Endothelial cell of umbilical vein (primary cell): ENCODE data around the gene SLC25A31. TPM values are rescaled to one million over a fixed set of nuclear protein-coding genes. Genes with fewer than 3 reads are reported as not detected.

Experiments
- BruUV-seq: library from RNA; stranded (reverse); fragments of 400-500 nt; replicated peaks from 2 replicates; lab custom pipeline; 2021; lab: Mats Ljungman, UMichigan
- CTCF ChIA-PET: fragments of 300-600, 350-600 bp; sonication (Branson Sonifier 250); formaldehyde crosslinking; loops from one replicate; lab custom pipeline; 2021; ENCODE audit warnings: antibody characterized with exemption, inconsistent platforms; lab: Charles Lee
- POLR2A ChIA-PET: fragments of 300-600, 350-600 bp; sonication (Branson Sonifier 250); formaldehyde crosslinking; loops from one replicate; lab custom pipeline; 2021; ENCODE audit warnings: antibody characterized with exemption, inconsistent platforms; lab: Charles Lee
- DNase-seq: peaks from one replicate; pipeline ENCODE4 v3.0.0-alpha.2; 2011; ENCODE audit warnings: low read depth, low spot score
- FAIRE-seq: peaks from 2 replicates; lab custom pipeline; 2011; peaks lifted over from hg19 to GRCh38; lab: Jason Lieb, UNC
- H2AFZ ChIP-seq: 2 replicates; pipeline ENCODE4 v1.6.0; 2012; ENCODE audit warnings: low read depth, low read length, control low read depth, inconsistent platforms
- H3K27ac ChIP-seq: 2 replicates; pipeline ENCODE4 v1.5.1; 2011; ENCODE audit warnings: low read depth, mild to moderate bottlenecking, control low read depth, low read length, moderate library complexity; ENCODE audit not compliant: insufficient read depth
- H3K27me3 ChIP-seq, 2 experiments: 2 replicates each; pipeline versions ENCODE4 v1.6.0 to v1.6.1; 2011; ENCODE audit warnings: low read length in 2 of 2, mixed read lengths in 1 of 2; ENCODE audit not compliant: control insufficient read depth in 2 of 2, insufficient read depth in 2 of 2
- H3K36me3 ChIP-seq, 2 experiments: 2 replicates in 1 of 2; 3 replicates in 1 of 2; pipeline ENCODE4 v1.5.1; 2011; ENCODE audit warnings: low read length in 2 of 2, mild to moderate bottlenecking in 1 of 2, moderate library complexity in 1 of 2; ENCODE audit not compliant: control insufficient read depth in 2 of 2, insufficient read depth in 2 of 2; ENCODE audit errors: extremely low read depth in 1 of 2
- H3K4me1 ChIP-seq: 3 replicates; pipeline ENCODE4 v1.5.1; 2011; ENCODE audit warnings: mild to moderate bottlenecking, low read length; ENCODE audit not compliant: control insufficient read depth, insufficient read depth; ENCODE audit errors: extremely low read depth
- H3K4me2 ChIP-seq: 2 replicates; pipeline ENCODE4 v1.6.1; 2011; ENCODE audit warnings: low read length, control low read depth, mixed read lengths; ENCODE audit not compliant: insufficient read depth
- H3K4me3 ChIP-seq, 3 experiments: fragments of 200-600 bp in 1 of 3; sonication (generic), shearing (Covaris generic) in 1 of 3; replicated peaks in 1 of 3; 2 replicates each; pipeline ENCODE4 v1.5.1; 2011 to 2016; ENCODE audit warnings: control low read depth in 3 of 3, low read length in 3 of 3, mild to moderate bottlenecking in 2 of 3, inconsistent platforms in 1 of 3, low read depth in 1 of 3, moderate library complexity in 1 of 3; ENCODE audit not compliant: insufficient read depth in 1 of 3
- H3K79me2 ChIP-seq: 2 replicates; pipeline ENCODE4 v1.6.0; 2012; ENCODE audit warnings: low read length, inconsistent platforms; ENCODE audit not compliant: control insufficient read depth, insufficient read depth
- H3K9ac ChIP-seq: replicated peaks from 2 replicates; pipeline ENCODE3; 2011; ENCODE audit warnings: low read length, control low read depth; ENCODE audit not compliant: insufficient read depth; ENCODE audit errors: extremely low read depth
- H3K9me1 ChIP-seq: replicated peaks from 3 replicates; pipeline ENCODE4 v1.6.0; 2011; ENCODE audit warnings: mild to moderate bottlenecking, low read length; ENCODE audit not compliant: control insufficient read depth, insufficient read depth; ENCODE audit errors: extremely low read depth
- H3K9me3 ChIP-seq: replicated peaks from 2 replicates; pipeline ENCODE4 v1.5.1; 2012; ENCODE audit warnings: low read length, inconsistent platforms; ENCODE audit not compliant: control insufficient read depth, insufficient read depth
- H4K20me1 ChIP-seq: replicated peaks from 2 replicates; pipeline ENCODE3; 2011; ENCODE audit warnings: mild to moderate bottlenecking, low read length; ENCODE audit not compliant: control insufficient read depth, insufficient read depth; ENCODE audit errors: extremely low read depth
- EZH2 ChIP-seq: IDR thresholded peaks from 2 replicates; pipeline ENCODE4 v1.6.1; 2012; ENCODE audit warnings: borderline replicate concordance, low read depth, mild to moderate bottlenecking, moderate library complexity, low read length, inconsistent platforms; ENCODE audit not compliant: severe bottlenecking
- JUN ChIP-seq: IDR thresholded peaks from 2 replicates; pipeline ENCODE4 v1.6.1; 2011; ENCODE audit warnings: borderline replicate concordance, low read depth; ENCODE audit not compliant: insufficient read length, insufficient read depth
- POLR2A ChIP-seq: IDR thresholded peaks from 2 replicates; pipeline ENCODE4 v1.6.1; 2012; ENCODE audit warnings: low read depth, mild to moderate bottlenecking, control low read depth, low read length
- POLR2AphosphoS5 ChIP-seq: IDR thresholded peaks from 2 replicates; pipeline ENCODE4 v1.6.1; 2012; ENCODE audit warnings: low read depth, mild to moderate bottlenecking, control low read depth, low read length, moderate library complexity; ENCODE audit not compliant: insufficient read depth
- dilution Hi-C: fragments of 300-500 bp; cut with MboI; formaldehyde crosslinking; loops from one replicate; pipeline ENCODE4 v1.15.0; 2019; ENCODE audit warnings: low sequenced_read_pairs; ENCODE audit not compliant: extremely low pct_ligation_motif_present
- intact Hi-C: fragments of 100-400 bp; cut with micrococcal nuclease; formaldehyde crosslinking; loops from one replicate; pipeline ENCODE4 v1.10.0; 2022
- polyA plus RNA-seq, 4 experiments: library from polyadenylated mRNA; depleted of rRNA in 3 of 4; stranded (reverse) in 3 of 4; unstranded in 1 of 4; fragments of >200 nt; gene quantifications; 2 replicates each; pipeline versions ENCODE4 v1.2.1 to v1.2.3, GENCODE V29; 2011 to 2012; ENCODE audit warnings: missing spikeins in 1 of 4
- total RNA-seq: library from RNA; stranded (reverse); gene quantifications from 2 replicates; pipeline ENCODE4 v1.2.3, GENCODE V29; 2021
- TF ChIP-seq, protein P1 (sequence below), 2 donors: IDR thresholded peaks; 1 replicate in 1 of 2; 2 replicates in 1 of 2; pipeline ENCODE4 v1.5.1; 2011; ENCODE audit warnings: low read length in 2 of 2, mild to moderate bottlenecking in 2 of 2, moderate library complexity in 2 of 2, control low read depth in 1 of 2, inconsistent platforms in 1 of 2, low read depth in 1 of 2; ENCODE audit not compliant: insufficient read depth in 1 of 2; ENCODE audit errors: extremely low read depth in 1 of 2
- TF ChIP-seq, protein P2 (sequence below): IDR thresholded peaks from 2 replicates; pipeline ENCODE4 v1.6.1; 2011; ENCODE audit not compliant: insufficient read depth, insufficient read length

The SLC25A31 gene
- total and polyA plus RNA-seq, 2 donors (not counting 3 experiments of a cell fraction or from before 2014, with no cell fraction given), result not detected

- Histone ChIP-seq H3K4me1 (no peaks in the 10 kb centered on the region), H4K20me1 (no peaks in the 10 kb centered on the region), H3K27ac (no peak overlapping the region), H3K4me3 (no peak overlapping the region), H3K9me1 (no peaks in the 10 kb centered on the region), H3K36me3 (no peaks in the 10 kb centered on the region), H3K9ac (no peak overlapping the region), H3K27me3 (no peaks in the 10 kb centered on the region), H2AFZ (no peak overlapping the region), H3K79me2 (no peaks in the 10 kb centered on the region), H3K9me3 (no peaks in the 10 kb centered on the region), H3K4me2 (no peak overlapping the region)
- no TSS peak for BruUV-seq
- TF ChIP-seq, protein P1, sequence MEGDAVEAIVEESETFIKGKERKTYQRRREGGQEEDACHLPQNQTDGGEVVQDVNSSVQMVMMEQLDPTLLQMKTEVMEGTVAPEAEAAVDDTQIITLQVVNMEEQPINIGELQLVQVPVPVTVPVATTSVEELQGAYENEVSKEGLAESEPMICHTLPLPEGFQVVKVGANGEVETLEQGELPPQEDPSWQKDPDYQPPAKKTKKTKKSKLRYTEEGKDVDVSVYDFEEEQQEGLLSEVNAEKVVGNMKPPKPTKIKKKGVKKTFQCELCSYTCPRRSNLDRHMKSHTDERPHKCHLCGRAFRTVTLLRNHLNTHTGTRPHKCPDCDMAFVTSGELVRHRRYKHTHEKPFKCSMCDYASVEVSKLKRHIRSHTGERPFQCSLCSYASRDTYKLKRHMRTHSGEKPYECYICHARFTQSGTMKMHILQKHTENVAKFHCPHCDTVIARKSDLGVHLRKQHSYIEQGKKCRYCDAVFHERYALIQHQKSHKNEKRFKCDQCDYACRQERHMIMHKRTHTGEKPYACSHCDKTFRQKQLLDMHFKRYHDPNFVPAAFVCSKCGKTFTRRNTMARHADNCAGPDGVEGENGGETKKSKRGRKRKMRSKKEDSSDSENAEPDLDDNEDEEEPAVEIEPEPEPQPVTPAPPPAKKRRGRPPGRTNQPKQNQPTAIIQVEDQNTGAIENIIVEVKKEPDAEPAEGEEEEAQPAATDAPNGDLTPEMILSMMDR (IDR thresholded peaks at IDR 0.05; ENCODE audit: extremely low read depth in 1 of 2, insufficient read depth in 1 of 2, low read depth in 1 of 2, low read length in 2 of 2), result no peak
- TF ChIP-seq EZH2 (no peak), POLR2A (no peak), POLR2AphosphoS5 (no peak), JUN (no peak)
- TF ChIP-seq, protein P2, sequence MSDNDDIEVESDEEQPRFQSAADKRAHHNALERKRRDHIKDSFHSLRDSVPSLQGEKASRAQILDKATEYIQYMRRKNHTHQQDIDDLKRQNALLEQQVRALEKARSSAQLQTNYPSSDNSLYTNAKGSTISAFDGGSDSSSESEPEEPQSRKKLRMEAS, result no peak
- FAIRE-seq (no peak), DNase-seq (no peak)
- dilution Hi-C loops (no loop called here), intact Hi-C loops (no loop called here)
- CTCF ChIA-PET, result no interaction called here
- POLR2A ChIA-PET, result no interaction called here
Observed at GRCh38 chr4:127822430-127822829, 92.2 kb downstream of the SLC25A31 start.

Other genes starting within 250 kb of the SLC25A31 start
- 4.3 and 5.4 TPM in 2 replicates for gene INTU, start 97.4 kb upstream of the SLC25A31 start, total RNA-seq
- gene INTU, start 97.4 kb upstream of the SLC25A31 start, polyA plus RNA-seq, result 1.2 and 1.4 TPM in 2 replicates
- gene HSPA4L, start 51.9 kb downstream of the SLC25A31 start, total RNA-seq, result 10.8 and 12.4 TPM in 2 replicates
- 0.81 and 1.3 TPM in 2 replicates for gene HSPA4L, start 51.9 kb downstream of the SLC25A31 start, polyA plus RNA-seq
- 34.8 and 37.7 TPM in 2 replicates for gene PLK4, start 150.5 kb downstream of the SLC25A31 start, total RNA-seq
- gene PLK4, start 150.5 kb downstream of the SLC25A31 start, polyA plus RNA-seq, result 10.6 and 13.7 TPM in 2 replicates
- gene MFSD8, start 234.8 kb downstream of the SLC25A31 start, total RNA-seq, result 19.4 and 21.3 TPM in 2 replicates
- 8.9 and 11.5 TPM in 2 replicates for gene MFSD8, start 234.8 kb downstream of the SLC25A31 start, polyA plus RNA-seq
- gene ABHD18, start 235.0 kb downstream of the SLC25A31 start, total RNA-seq, result 9.1 and 10.1 TPM in 2 replicates
- gene ABHD18, start 235.0 kb downstream of the SLC25A31 start, polyA plus RNA-seq, result 1.8 and 2.4 TPM in 2 replicates